Measurements from ENCODE around the gene SECISBP2. TPM values are rescaled to one million over a fixed set of nuclear protein-coding genes. Genes with fewer than 3 reads are reported as not detected.

Gene SECISBP2
- total RNA-seq, 1 experiment from 2014 or later = 47.9 TPM

DNA sequence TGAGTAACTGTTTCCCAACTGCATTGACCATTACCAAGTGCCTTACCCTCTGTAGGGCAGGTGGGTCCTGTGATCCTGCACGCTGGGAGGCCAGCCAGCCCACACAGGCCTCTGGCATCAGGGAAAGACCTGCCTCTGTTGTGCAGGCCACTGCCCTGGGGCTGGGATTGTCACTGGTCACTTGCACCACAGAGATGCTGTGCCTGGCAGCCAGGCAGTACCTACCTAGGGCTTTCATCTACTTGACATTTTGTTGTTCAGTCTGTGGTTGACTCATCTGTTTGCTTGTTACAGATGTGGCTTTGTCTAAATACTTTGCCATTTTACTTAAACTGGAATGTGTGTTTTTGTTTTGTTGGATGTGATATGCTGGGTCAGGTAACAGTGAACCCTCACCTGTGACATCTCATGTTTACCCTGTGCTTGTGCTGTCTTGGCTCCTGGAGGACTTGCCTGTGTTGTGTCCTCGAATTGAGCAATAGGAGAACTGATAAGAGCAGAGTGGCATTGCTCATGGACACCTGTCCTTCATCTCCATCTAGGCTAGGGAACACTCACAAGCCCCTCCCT lies 32.8 kb downstream of the SECISBP2 start:
- Histone ChIP-seq H3K36me3 (peaks cover 56% of the 10 kb centered on the region), H3K27ac (no peak overlapping the region), H3K9me3 (replicated peaks) (no peaks in the 10 kb centered on the region), H3K27me3 (no peaks in the 10 kb centered on the region), H3K4me3 (no peak overlapping the region), H3K4me1 (no peaks in the 10 kb centered on the region)
- no peak for DNase-seq

GRCh38 chr9:89351584-89352300 lies 33.4 kb downstream of the SECISBP2 start:
- Histone ChIP-seq H3K4me1 (no peaks in the 10 kb centered on the region), H3K36me3 (peaks cover 50% of the 10 kb centered on the region)
- no peak for DNase-seq

DNA sequence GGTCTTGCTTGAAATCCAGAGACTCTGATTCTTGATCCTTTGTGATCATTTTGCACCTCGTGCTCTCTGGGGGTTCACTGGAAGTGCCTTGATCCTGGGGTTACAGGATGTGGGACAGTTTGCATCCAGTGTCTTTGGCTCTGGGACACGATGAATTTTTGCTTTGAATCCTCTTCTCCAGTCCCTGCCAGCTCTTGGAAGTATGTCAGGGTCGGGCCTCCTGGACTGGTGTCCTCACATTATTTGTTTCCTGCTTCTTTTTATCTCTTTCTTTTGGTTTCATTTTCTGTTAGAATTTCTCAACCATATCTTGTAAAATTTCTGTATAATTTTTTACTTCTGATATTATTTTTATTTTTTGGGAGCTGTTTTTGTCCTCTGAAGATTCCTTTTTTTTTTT lies 34.2 kb downstream of the SECISBP2 start:
- peaks cover 50% of the 10 kb centered on the region for H3K36me3 ChIP-seq
- no peak for DNase-seq
- no peak overlapping the region for H3K27ac ChIP-seq
- H3K27me3 ChIP-seq = no peaks in the 10 kb centered on the region
- H3K4me1 ChIP-seq = no peaks in the 10 kb centered on the region
- no peak overlapping the region for H3K4me3 ChIP-seq
- no peaks in the 10 kb centered on the region for H3K9me3 ChIP-seq (replicated peaks)

More at GRCh38 chr9:89351584-89352300, 33.4 kb downstream of the SECISBP2 start:
- H3K9me3 ChIP-seq (replicated peaks) = no peaks in the 10 kb centered on the region
- H3K4me3 ChIP-seq = no peak overlapping the region
- no peak overlapping the region for H3K27ac ChIP-seq
- no peaks in the 10 kb centered on the region for H3K27me3 ChIP-seq

DNA sequence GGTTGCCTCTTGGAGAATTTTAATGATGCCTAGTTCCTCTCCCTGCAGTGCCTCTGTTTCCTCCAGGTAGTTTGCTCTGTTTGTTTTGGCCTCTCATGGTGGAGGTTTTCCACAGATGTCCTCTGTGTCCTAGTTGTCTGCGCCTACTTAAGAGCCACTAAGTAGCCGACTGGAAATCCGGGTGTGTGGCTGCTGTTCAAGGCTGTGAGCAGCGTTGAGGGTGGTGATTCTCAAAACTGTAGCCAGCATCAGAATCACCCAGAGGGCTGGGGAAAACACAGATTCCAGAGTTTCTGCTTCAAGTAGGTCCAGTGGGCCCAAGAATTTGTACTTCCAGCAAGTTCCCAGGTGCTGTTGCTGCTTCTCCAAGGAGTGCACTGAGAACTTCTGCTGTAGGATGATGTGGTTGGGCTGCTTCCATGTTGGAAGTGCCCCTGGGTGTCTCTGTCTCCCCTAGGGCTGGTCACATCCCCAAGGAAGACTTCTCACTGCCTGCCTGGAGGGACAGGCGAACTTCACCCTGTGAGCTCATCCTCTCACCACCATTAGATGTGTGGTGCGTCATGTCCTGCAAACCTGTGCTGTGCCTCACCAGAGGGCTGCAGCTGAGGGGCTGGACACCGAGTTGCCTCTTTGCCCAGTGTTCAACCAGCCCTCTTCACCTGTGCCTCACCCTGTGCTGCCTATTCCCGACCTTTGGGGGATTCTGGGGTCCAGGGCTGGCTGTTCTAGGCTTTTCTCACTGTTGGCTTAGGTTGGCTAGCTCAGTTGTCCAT lies 34.8 kb downstream of the SECISBP2 start:
- Histone ChIP-seq H3K27me3 (no peaks in the 10 kb centered on the region), H3K4me1 (no peaks in the 10 kb centered on the region), H3K9me3 (replicated peaks) (no peaks in the 10 kb centered on the region), H3K4me3 (no peak overlapping the region), H3K27ac (no peak overlapping the region), H3K36me3 (peaks cover 50% of the 10 kb centered on the region)
- DNase-seq = no peak

- Histone ChIP-seq H3K27me3 (no peaks in the 10 kb centered on the region), H3K36me3 (peaks cover 41% of the 10 kb centered on the region), H3K4me1 (no peaks in the 10 kb centered on the region), H3K4me3 (no peak overlapping the region), H3K9me3 (replicated peaks) (no peaks in the 10 kb centered on the region), H3K27ac (no peak overlapping the region)
- DNase-seq = no peak
Measured at GRCh38 chr9:89353989-89354388, 35.7 kb downstream of the SECISBP2 start.

DNA sequence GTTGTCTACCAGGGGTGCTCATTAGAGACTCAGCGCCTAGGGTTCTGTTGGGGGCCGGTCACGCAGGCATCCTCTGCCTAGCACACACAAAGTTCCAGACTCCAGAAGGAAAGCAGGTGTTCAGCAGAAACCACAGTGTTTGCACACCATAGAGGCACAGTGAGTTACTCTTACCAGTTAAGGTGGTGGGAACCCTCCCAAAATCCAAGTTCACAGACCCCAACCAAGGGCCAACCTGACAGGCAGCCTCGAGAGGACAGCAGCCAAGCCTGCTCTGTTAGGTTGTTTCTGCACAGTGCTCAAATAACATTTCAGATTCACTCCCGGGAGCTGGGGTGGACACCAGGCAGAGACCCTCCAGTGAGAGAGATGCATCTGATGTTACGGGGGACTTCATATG lies 36.2 kb downstream of the SECISBP2 start:
- Histone ChIP-seq H3K9me3 (replicated peaks) (no peaks in the 10 kb centered on the region), H3K4me3 (no peak overlapping the region), H3K4me1 (no peaks in the 10 kb centered on the region), H3K27me3 (no peaks in the 10 kb centered on the region), H3K27ac (no peak overlapping the region), H3K36me3 (peaks cover 38% of the 10 kb centered on the region)
- DNase-seq = no peak

DNA sequence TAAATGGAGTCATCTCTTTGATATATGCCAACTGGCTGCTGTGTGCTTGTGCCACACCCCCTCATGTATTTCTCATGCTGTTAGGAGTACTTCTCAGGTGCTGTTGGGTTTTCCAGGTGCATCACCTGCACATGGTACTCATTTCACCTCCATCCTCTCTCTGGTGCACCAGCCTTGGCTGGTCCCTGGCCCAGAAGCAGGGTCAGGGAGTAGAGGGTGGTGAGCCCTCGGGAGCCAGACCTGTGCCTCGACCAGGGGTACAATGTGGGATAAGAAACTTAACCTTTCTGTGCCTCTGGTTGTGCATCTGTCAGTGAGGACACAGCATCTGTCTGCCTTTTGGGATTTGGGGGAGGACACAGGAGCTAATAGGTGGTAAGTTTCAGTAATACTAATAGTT lies 38.5 kb downstream of the SECISBP2 start:
- Histone ChIP-seq H3K9me3 (replicated peaks) (no peaks in the 10 kb centered on the region), H3K27ac (no peak overlapping the region), H3K27me3 (no peaks in the 10 kb centered on the region), H3K4me3 (no peak overlapping the region), H3K36me3 (peaks cover 37% of the 10 kb centered on the region), H3K4me1 (no peaks in the 10 kb centered on the region)
- no peak for DNase-seq

DNA sequence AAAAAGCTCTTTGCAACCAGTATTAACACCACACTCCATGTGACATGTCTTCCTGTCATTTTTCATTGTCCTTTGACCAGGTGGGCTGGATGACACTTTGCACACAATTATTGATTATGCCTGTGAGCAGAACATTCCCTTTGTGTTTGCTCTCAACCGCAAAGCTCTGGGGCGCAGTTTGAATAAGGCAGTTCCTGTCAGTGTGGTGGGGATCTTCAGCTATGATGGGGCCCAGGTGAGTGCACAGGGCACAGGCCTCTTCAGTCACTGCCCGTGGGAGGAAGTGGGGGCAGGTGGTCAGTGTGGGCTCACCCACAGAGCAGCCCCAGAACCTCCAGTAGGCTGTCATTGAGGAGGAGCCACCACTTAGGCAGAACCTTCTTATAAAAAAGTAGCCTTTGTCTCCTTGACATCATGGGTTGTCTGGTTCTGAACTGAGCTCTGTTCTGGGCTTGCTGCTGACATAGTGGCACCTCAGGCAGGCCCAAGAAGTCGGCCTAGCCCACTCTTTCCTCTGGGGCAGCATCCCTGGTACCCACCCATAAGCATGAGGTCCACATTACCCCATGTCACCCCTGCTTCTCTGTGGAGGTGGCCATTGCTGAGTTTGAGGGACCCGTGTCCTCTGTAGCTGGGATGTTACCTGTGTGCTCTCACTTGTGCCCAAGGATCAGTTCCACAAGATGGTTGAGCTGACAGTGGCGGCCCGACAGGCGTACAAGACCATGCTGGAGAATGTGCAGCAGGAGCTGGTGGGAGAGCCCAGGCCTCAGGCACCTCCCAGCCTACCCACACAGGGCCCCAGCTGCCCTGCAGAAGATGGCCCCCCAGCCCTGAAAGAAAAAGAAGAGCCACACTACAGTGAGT lies 39.3 kb downstream of the SECISBP2 start:
- no peaks in the 10 kb centered on the region for H3K27me3 ChIP-seq
- DNase-seq = no peak
- H3K9me3 ChIP-seq (replicated peaks) = no peaks in the 10 kb centered on the region
- H3K4me3 ChIP-seq = no peak overlapping the region
- peaks cover 37% of the 10 kb centered on the region for H3K36me3 ChIP-seq
- H3K4me1 ChIP-seq = no peaks in the 10 kb centered on the region
- no peak overlapping the region for H3K27ac ChIP-seq

DNA sequence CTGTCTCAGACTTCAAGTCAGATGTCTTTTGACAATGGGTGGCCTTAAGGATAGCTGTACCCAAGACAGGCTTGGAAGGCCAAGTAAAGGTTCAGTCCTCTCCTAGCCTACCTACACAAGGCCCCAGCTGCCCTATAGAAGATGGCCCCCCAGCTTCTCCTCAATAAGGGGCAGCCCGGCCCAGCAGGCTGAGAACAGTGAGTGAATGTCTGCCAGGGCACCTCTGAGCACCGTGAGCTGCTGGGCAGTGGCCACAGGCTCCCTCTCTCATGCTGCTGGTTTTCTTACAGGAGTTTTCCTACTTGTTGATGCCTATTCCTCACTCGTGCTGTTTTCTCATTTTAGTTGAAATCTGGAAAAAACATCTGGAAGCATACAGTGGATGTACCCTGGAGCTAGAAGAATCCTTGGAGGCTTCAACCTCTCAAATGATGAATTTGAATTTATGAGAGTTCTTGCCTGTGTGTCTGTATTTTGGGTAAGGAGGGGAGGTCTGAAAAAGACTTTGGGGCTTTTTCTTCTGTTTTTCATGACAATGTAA lies 40.1 kb downstream of the SECISBP2 start:
- Histone ChIP-seq H3K9me3 (replicated peaks) (no peaks in the 10 kb centered on the region), H3K4me3 (no peak overlapping the region), H3K27me3 (no peaks in the 10 kb centered on the region), H3K27ac (no peak overlapping the region), H3K36me3 (peaks cover 34% of the 10 kb centered on the region), H3K4me1 (no peaks in the 10 kb centered on the region)
- no peak for DNase-seq

DNA sequence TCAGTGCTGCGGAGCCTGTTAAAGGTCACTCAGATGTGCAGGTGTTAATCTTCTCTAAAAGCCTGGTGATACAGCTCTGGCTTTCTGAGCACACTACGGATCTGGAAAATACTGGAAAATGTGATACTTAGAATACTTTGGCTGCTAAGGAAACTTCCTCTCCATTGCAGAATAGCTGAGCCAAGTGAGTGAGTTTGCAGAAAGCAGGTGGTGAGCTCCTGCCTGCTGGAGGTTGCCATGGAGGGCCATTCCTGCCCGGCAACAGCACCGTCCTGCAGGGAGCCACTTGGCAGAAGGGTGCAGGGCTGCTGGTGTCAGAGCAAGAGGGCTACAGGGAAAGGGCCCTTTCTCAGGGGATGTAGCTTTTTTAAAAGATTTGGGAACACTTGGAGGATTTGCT lies 40.7 kb downstream of the SECISBP2 start:
- no peak for DNase-seq
- Histone ChIP-seq H3K36me3 (peaks cover 33% of the 10 kb centered on the region), H3K27me3 (no peaks in the 10 kb centered on the region), H3K4me3 (no peak overlapping the region), H3K27ac (no peak overlapping the region), H3K9me3 (replicated peaks) (no peaks in the 10 kb centered on the region), H3K4me1 (no peaks in the 10 kb centered on the region)

- Histone ChIP-seq H3K9me3 (replicated peaks) (no peaks in the 10 kb centered on the region), H3K27me3 (no peaks in the 10 kb centered on the region), H3K4me1 (no peaks in the 10 kb centered on the region), H3K27ac (no peak overlapping the region), H3K4me3 (no peak overlapping the region), H3K36me3 (peaks cover 27% of the 10 kb centered on the region)
- no peak for DNase-seq
Measured at GRCh38 chr9:89359751-89360261, 41.5 kb downstream of the SECISBP2 start.

- H3K4me1 ChIP-seq = no peaks in the 10 kb centered on the region
- peaks cover 27% of the 10 kb centered on the region for H3K36me3 ChIP-seq
- H3K9me3 ChIP-seq (replicated peaks) = no peaks in the 10 kb centered on the region
- H3K27ac ChIP-seq = no peak overlapping the region
- no peaks in the 10 kb centered on the region for H3K27me3 ChIP-seq
- no peak overlapping the region for H3K4me3 ChIP-seq
- no peak for DNase-seq
Measured at GRCh38 chr9:89360465-89360864, 42.2 kb downstream of the SECISBP2 start.

GRCh38 chr9:89361031-89361430 lies 42.7 kb downstream of the SECISBP2 start:
- Histone ChIP-seq H3K27me3 (no peaks in the 10 kb centered on the region), H3K4me1 (no peaks in the 10 kb centered on the region), H3K4me3 (no peak overlapping the region), H3K27ac (no peak overlapping the region), H3K9me3 (replicated peaks) (no peaks in the 10 kb centered on the region), H3K36me3 (peaks cover 24% of the 10 kb centered on the region)
- DNase-seq = no peak

All from SJCRH30 (cell line).